IMR-90 (cell line): ENCODE measurements around the gene ID2. TPM values are rescaled to one million over a fixed set of nuclear protein-coding genes. Genes with fewer than 3 reads are reported as not detected.

Source experiments
- ATAC-seq: fragments of 200-7000 bp; cut with Tn5 transposase; 2 replicates; pipeline ENCODE4 v1.9.1; 2020; ENCODE audit warnings: low read depth, mild to moderate bottlenecking, moderate library complexity
- BruUV-seq: library from RNA; stranded (reverse); fragments of 400-500 nt; replicated peaks from 2 replicates; lab custom pipeline; 2021; lab: Mats Ljungman, UMichigan
- CTCF ChIA-PET: fragments of 300-600 bp; formaldehyde crosslinking; extraction: SDS; loops from one replicate; lab custom pipeline; 2021; ENCODE audit warnings: antibody characterized with exemption; lab: Yijun Ruan, JAX
- POLR2A ChIA-PET: fragments of 300-600 bp; sonication (Branson Sonifier 250); formaldehyde crosslinking; loops from one replicate; lab custom pipeline; 2022; ENCODE audit warnings: antibody characterized with exemption; ENCODE audit not compliant: unreplicated experiment; lab: Charles Lee
- DNase-seq: peaks from one replicate; pipeline ENCODE4 v3.0.0; 2013
- H2AFZ ChIP-seq: replicated peaks from 2 replicates; pipeline ENCODE3; 2013; ENCODE audit warnings: low read length, mild to moderate bottlenecking; ENCODE audit not compliant: poor library complexity
- H2AK5ac ChIP-seq: 2 replicates; pipeline ENCODE4 v1.6.1; 2013; ENCODE audit warnings: low read depth, low read length, inconsistent platforms
- H2AK9ac ChIP-seq: replicated peaks from 2 replicates; pipeline ENCODE3; 2013; ENCODE audit warnings: mild to moderate bottlenecking, low read depth, low read length, moderate library complexity; ENCODE audit not compliant: poor library complexity
- H2BK120ac ChIP-seq: 2 replicates; pipeline ENCODE4 v1.6.1; 2013; ENCODE audit warnings: low read depth, low read length, inconsistent platforms
- H2BK15ac ChIP-seq: 3 replicates; pipeline ENCODE4 v1.6.1; 2013; ENCODE audit warnings: low read depth, low read length, inconsistent platforms
- H2BK20ac ChIP-seq: 2 replicates; pipeline ENCODE4 v1.6.1; 2013; ENCODE audit warnings: low read depth, mild to moderate bottlenecking, inconsistent platforms, low read length, moderate library complexity
- H2BK5ac ChIP-seq: 2 replicates; pipeline ENCODE4 v1.6.1; 2013; ENCODE audit warnings: mild to moderate bottlenecking, low read depth, low read length, inconsistent platforms; ENCODE audit not compliant: poor library complexity, severe bottlenecking
- H3K14ac ChIP-seq: replicated peaks from 2 replicates; pipeline ENCODE4 v1.6.1; 2013; ENCODE audit warnings: low read depth, low read length, inconsistent platforms
- H3K18ac ChIP-seq: 2 replicates; pipeline ENCODE4 v1.6.1; 2013; ENCODE audit warnings: low read depth, low read length, control low read depth
- H3K23ac ChIP-seq: 2 replicates; pipeline ENCODE4 v1.6.1; 2013; ENCODE audit warnings: low read depth, low read length, inconsistent platforms
- H3K27ac ChIP-seq: 2 replicates; pipeline ENCODE4 v1.5.1; 2013; ENCODE audit warnings: mild to moderate bottlenecking, control low read depth, low read length; ENCODE audit not compliant: insufficient read depth
- H3K27me3 ChIP-seq: 2 replicates; pipeline ENCODE4 v1.6.1; 2013; ENCODE audit warnings: low read length; ENCODE audit not compliant: control insufficient read depth, insufficient read depth
- H3K36me3 ChIP-seq: 2 replicates; pipeline ENCODE4 v1.6.1; 2013; ENCODE audit warnings: low read length, mixed read lengths; ENCODE audit not compliant: control insufficient read depth, insufficient read depth
- H3K4ac ChIP-seq: 2 replicates; pipeline ENCODE4 v1.6.1; 2013; ENCODE audit warnings: low read depth, low read length, inconsistent platforms
- H3K4me1 ChIP-seq: 2 replicates; pipeline ENCODE4 v1.6.1; 2013; ENCODE audit warnings: low read length, mixed read lengths; ENCODE audit not compliant: control insufficient read depth, insufficient read depth
- H3K4me2 ChIP-seq: 2 replicates; pipeline ENCODE4 v1.6.1; 2013; ENCODE audit warnings: low read depth, mild to moderate bottlenecking, control low read depth, low read length, moderate library complexity
- H3K4me3 ChIP-seq: 2 replicates; pipeline ENCODE4 v1.5.1; 2013; ENCODE audit warnings: low read depth, mild to moderate bottlenecking, control low read depth, low read length, moderate library complexity; ENCODE audit not compliant: insufficient read depth
- H3K56ac ChIP-seq: 2 replicates; pipeline ENCODE4 v1.6.1; 2013; ENCODE audit warnings: low read length, inconsistent platforms; ENCODE audit not compliant: insufficient read depth; ENCODE audit errors: extremely low read depth
- H3K79me1 ChIP-seq, 2 experiments: 2 replicates each; pipeline ENCODE4 v1.6.1; 2013; ENCODE audit warnings: low read length in 2 of 2, inconsistent platforms in 1 of 2, low read depth in 1 of 2
- H3K9ac ChIP-seq: 2 replicates; pipeline ENCODE4 v1.6.1; 2013; ENCODE audit warnings: low read depth, low read length, control low read depth
- H3K9me1 ChIP-seq: 2 replicates; pipeline ENCODE4 v1.6.1; 2013; ENCODE audit warnings: low read length, inconsistent platforms; ENCODE audit not compliant: insufficient read depth
- H3K9me3 ChIP-seq: 2 replicates; pipeline ENCODE4 v1.6.1; 2013; ENCODE audit warnings: low read length; ENCODE audit not compliant: control insufficient read depth, insufficient read depth
- H4K20me1 ChIP-seq: 2 replicates; pipeline ENCODE4 v1.6.1; 2013; ENCODE audit warnings: low read length, inconsistent platforms; ENCODE audit not compliant: insufficient read depth
- H4K5ac ChIP-seq: 2 replicates; pipeline ENCODE4 v1.6.1; 2013; ENCODE audit warnings: mild to moderate bottlenecking, low read depth, low read length, control low read depth
- H4K8ac ChIP-seq, 2 experiments: 2 replicates each; pipeline ENCODE4 v1.6.1; 2013; ENCODE audit warnings: low read depth in 2 of 2, low read length in 2 of 2, control low read depth in 1 of 2, inconsistent platforms in 1 of 2
- H4K91ac ChIP-seq: 2 replicates; pipeline ENCODE4 v1.6.1; 2013; ENCODE audit warnings: low read depth, low read length, inconsistent platforms; ENCODE audit not compliant: insufficient read depth
- BHLHE40 ChIP-seq: fragments of 150-350 bp; IDR thresholded peaks from 2 replicates; pipeline ENCODE4 v1.6.1; 2016; ENCODE audit warnings: mild to moderate bottlenecking, low read depth, low read length
- CEBPB ChIP-seq: IDR thresholded peaks from 2 replicates; pipeline ENCODE4 v1.6.1; 2012; ENCODE audit warnings: low read depth, low read length, improper control_type of control experiment
- CHD1 ChIP-seq: IDR thresholded peaks from 2 replicates; pipeline ENCODE4 v1.6.1; 2012; ENCODE audit warnings: low read depth, low read length, improper control_type of control experiment
- CTCF ChIP-seq: conservative IDR thresholded peaks from 2 replicates; pipeline ENCODE4 v1.5.1; 2012; ENCODE audit warnings: mild to moderate bottlenecking, low read depth, low read length, improper control_type of control experiment
- FOS ChIP-seq: fragments of 150-350 bp; IDR thresholded peaks from 2 replicates; pipeline ENCODE4 v1.6.1; 2016; ENCODE audit warnings: low read depth, low read length
- MAFK ChIP-seq: IDR thresholded peaks from 2 replicates; pipeline ENCODE4 v1.6.1; 2012; ENCODE audit warnings: low read depth, low read length, improper control_type of control experiment
- MAZ ChIP-seq: IDR thresholded peaks from 2 replicates; pipeline ENCODE4 v1.6.1; 2012; ENCODE audit warnings: low read depth, mild to moderate bottlenecking, low read length, improper control_type of control experiment, moderate library complexity, borderline replicate concordance
- MXI1 ChIP-seq: IDR thresholded peaks from 2 replicates; pipeline ENCODE4 v1.6.1; 2012; ENCODE audit warnings: low read depth, mild to moderate bottlenecking, low read length, moderate library complexity, borderline replicate concordance
- NFE2L2 ChIP-seq: fragments of 150-350 bp; IDR thresholded peaks from 2 replicates; pipeline ENCODE4 v1.6.1; 2016; ENCODE audit warnings: low read depth, mild to moderate bottlenecking, low read length
- POLR2A ChIP-seq: IDR thresholded peaks from 2 replicates; pipeline ENCODE4 v1.6.1; 2012; ENCODE audit warnings: mild to moderate bottlenecking, low read depth, low read length
- RAD21 ChIP-seq: IDR thresholded peaks from 2 replicates; pipeline ENCODE4 v1.6.1; 2012; ENCODE audit warnings: low read length, improper control_type of control experiment
- RCOR1 ChIP-seq: IDR thresholded peaks from 2 replicates; pipeline ENCODE4 v1.6.1; 2012; ENCODE audit warnings: mild to moderate bottlenecking, low read length, improper control_type of control experiment; ENCODE audit not compliant: insufficient replicate concordance
- SMC3 ChIP-seq: fragments of 150-350 bp; IDR thresholded peaks from 2 replicates; pipeline ENCODE4 v1.6.1; 2016; ENCODE audit warnings: low read depth, mild to moderate bottlenecking, antibody characterized with exemption, low read length, moderate library complexity
- WGBS, 2 experiments: methylation state at CpG; one replicate each; pipeline versions ENCODE4 v1.1.5 to v1.1.7; 2013; ENCODE audit warnings: missing lambda C conversion rate in 2 of 2; ENCODE audit not compliant: insufficient read length in 1 of 2; ENCODE audit errors: extremely low coverage in 2 of 2; 5-methylcytosine and 5-hydroxymethylcytosine counted together
- dilution Hi-C: fragments of 300-500 bp; cut with HindIII; formaldehyde crosslinking; loops from one replicate; pipeline ENCODE4 v1.14.3; 2018; ENCODE audit warnings: low sequenced_read_pairs; ENCODE audit not compliant: unreplicated experiment
- in situ Hi-C: fragments of 300-500 bp; cut with MboI; formaldehyde crosslinking; loops from 3 replicates; pipeline ENCODE4 v1.14.3; 2019; ENCODE audit warnings: low sequenced_read_pairs, inconsistent platforms, mixed read lengths
- intact Hi-C: fragments of 100-400 bp; cut with micrococcal nuclease; formaldehyde crosslinking; loops from 2 replicates; pipeline ENCODE4 v1.10.0; 2022
- polyA plus RNA-seq, 3 experiments: library from polyadenylated mRNA; depleted of rRNA; stranded (reverse); fragments of >200 nt; gene quantifications; 2 replicates each; pipeline ENCODE4 v1.2.3, GENCODE V29; 2012; ENCODE audit warnings: low replicate concordance in 1 of 3
- total RNA-seq: library from RNA; depleted of rRNA; stranded (reverse); fragments of >200 nt; gene quantifications from 2 replicates; pipeline ENCODE4 v1.2.3, GENCODE V29; 2012
- TF ChIP-seq, protein P1 (sequence below): fragments of 150-350 bp; IDR thresholded peaks from 2 replicates; pipeline ENCODE4 v1.6.1; 2017; ENCODE audit warnings: mild to moderate bottlenecking, antibody characterized with exemption, low read length, low read depth
- TF ChIP-seq, protein P2 (sequence below): fragments of 150-350 bp; IDR thresholded peaks from 2 replicates; pipeline ENCODE4 v1.6.1; 2016; ENCODE audit warnings: low read depth, mild to moderate bottlenecking, low read length, moderate library complexity, borderline replicate concordance

Gene ID2
- total and polyA plus RNA-seq, 2 of the 4 experiments (the other 2 are of a cell fraction) = 264 to 389 TPM

DNA sequence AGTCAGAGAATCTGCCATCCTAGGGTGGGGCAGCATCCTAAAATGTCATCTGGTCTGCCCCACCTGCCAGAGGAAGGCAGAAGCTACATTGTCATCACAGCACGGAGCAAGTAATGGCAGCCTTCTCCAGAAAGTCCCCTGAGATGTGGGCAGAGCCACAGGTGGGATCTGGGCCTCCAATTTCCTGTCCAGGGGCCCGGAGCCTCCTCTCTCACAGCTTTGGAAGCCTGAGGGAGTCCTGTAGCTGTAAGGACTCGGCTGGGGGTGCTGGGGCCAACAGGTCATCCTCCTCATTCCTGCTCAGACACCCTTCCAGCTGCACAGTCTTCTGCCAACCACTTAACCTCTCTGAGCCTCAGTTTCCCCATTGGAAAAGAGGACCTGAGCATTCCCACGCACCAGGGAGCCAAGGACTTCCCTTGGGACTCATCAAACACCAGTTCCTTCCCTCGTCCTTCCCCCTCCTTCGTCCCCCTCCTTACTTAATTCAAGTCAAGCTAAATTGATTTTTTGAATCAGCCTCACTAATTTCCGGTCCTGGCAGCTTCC is 48.6 kb upstream of the ID2 start:
- Histone ChIP-seq H3K4me2 (peak overlapping the region; percentile 56), H3K14ac (peak overlapping the region; percentile 79), H2AK9ac (peak overlapping the region; percentile 95), H3K9me3 (no peaks in the 10 kb centered on the region), H3K56ac (peak overlapping the region; percentile 91), H3K23ac (peak overlapping the region; percentile 95), H4K5ac (peak overlapping the region; percentile 67), H3K79me1 (peaks cover 0 to 16% of the 10 kb centered on the region in 2 experiments; a peak in 2 of 4 replicates), H3K9me1 (peaks cover 29% of the 10 kb centered on the region), H4K8ac (peak overlapping the region; percentile 82 to 97), H2AFZ (peak overlapping the region; percentile 86), H3K36me3 (no peaks in the 10 kb centered on the region), H4K91ac (peak overlapping the region; percentile 98), H3K4me1 (peaks cover 31% of the 10 kb centered on the region), H3K4me3 (no peak overlapping the region), H2BK20ac (peak overlapping the region; percentile 97), H2AK5ac (peak overlapping the region; percentile 98), H2BK120ac (peak overlapping the region; percentile 99), H2BK5ac (peak overlapping the region; percentile 83), H3K4ac (peak overlapping the region; percentile 99), H2BK15ac (peak overlapping the region; percentile 88; the same call in 2 of the 3 replicates), H3K27ac (peak overlapping the region; percentile 83), H3K27me3 (no peaks in the 10 kb centered on the region), H3K18ac (peak overlapping the region; percentile 80), H3K9ac (peak overlapping the region; percentile 19), H4K20me1 (no peaks in the 10 kb centered on the region)
- TF ChIP-seq CHD1 (no peak), RAD21 (no peak), MAFK (no peak), BHLHE40 (no peak), MAZ (no peak), CTCF (no peak), FOS (no peak), POLR2A (no peak; the same call in 1 of the 2 replicates), NFE2L2 (no peak), MXI1 (no peak), CEBPB (no peak), SMC3 (no peak), RCOR1 (no peak)
- TF ChIP-seq, protein P1, sequence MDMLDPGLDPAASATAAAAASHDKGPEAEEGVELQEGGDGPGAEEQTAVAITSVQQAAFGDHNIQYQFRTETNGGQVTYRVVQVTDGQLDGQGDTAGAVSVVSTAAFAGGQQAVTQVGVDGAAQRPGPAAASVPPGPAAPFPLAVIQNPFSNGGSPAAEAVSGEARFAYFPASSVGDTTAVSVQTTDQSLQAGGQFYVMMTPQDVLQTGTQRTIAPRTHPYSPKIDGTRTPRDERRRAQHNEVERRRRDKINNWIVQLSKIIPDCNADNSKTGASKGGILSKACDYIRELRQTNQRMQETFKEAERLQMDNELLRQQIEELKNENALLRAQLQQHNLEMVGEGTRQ = no peak
- TF ChIP-seq, protein P2, sequence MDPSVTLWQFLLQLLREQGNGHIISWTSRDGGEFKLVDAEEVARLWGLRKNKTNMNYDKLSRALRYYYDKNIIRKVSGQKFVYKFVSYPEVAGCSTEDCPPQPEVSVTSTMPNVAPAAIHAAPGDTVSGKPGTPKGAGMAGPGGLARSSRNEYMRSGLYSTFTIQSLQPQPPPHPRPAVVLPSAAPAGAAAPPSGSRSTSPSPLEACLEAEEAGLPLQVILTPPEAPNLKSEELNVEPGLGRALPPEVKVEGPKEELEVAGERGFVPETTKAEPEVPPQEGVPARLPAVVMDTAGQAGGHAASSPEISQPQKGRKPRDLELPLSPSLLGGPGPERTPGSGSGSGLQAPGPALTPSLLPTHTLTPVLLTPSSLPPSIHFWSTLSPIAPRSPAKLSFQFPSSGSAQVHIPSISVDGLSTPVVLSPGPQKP = no peak
- ChIA-PET CTCF (interaction anchor here (0.6 kb wide), 1 partner anchor 935 kb away, joined by 3 read pairs; no protein-coding TSS in a partner anchor), POLR2A (no interaction called here)
- intact Hi-C loops (no loop called here), in situ Hi-C loops (no loop called here), dilution Hi-C loops (no loop called here)
- no TSS peak for BruUV-seq
- ATAC-seq (no peak), DNase-seq (no peak)
- WGBS, 2 experiments = 29% methylated on average over 3 of the region's 7 CpGs; no CpG with 5 or more reads in 1 of the 2 experiments
